Measurements from ENCODE around the gene TENM4.

Gene TENM4

DNA sequence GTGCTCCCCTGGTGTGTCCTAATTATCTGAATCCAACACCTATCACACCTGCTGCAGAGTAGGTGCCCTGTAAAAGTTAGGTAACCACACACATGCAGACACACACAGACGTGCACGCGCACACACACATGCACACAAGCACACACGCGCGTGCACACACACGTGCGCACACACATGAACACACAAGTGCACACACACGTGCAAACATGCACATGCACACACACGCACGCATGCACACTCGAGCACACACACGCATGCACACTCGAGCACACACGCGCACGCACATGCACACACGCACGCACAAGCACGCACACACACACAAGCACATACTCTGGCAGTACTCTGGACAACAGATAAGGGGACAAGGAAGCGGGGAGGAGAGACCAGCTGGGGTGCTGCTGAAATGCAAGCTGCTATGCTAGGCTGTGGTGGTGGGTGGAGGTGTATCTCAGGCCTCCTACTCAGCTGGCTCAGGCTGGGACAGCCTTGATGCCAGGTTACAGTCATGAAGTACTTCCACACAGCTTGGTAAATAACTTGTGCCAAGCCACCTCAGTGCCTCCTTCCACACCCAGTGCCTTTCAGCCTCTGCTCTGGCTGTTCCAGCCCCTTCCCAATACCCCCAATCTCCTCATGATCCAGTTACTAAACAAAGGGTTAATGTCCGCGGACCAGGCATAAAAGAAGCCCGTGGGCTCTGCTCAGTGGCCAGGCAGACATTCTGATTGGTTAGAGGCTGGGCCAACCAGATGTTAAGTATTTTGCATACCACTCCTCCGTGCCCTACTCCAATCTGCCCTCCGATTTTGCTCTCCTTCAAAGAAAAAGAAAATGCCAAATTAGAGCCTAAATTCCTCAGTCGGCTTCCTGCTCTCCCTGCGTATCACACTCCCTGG lies 374.1 kb downstream of the TENM4 start:
- no peak for DNase-seq (ENCODE audit: low read depth in 2 of 3, low spot score in 2 of 3)

DNA sequence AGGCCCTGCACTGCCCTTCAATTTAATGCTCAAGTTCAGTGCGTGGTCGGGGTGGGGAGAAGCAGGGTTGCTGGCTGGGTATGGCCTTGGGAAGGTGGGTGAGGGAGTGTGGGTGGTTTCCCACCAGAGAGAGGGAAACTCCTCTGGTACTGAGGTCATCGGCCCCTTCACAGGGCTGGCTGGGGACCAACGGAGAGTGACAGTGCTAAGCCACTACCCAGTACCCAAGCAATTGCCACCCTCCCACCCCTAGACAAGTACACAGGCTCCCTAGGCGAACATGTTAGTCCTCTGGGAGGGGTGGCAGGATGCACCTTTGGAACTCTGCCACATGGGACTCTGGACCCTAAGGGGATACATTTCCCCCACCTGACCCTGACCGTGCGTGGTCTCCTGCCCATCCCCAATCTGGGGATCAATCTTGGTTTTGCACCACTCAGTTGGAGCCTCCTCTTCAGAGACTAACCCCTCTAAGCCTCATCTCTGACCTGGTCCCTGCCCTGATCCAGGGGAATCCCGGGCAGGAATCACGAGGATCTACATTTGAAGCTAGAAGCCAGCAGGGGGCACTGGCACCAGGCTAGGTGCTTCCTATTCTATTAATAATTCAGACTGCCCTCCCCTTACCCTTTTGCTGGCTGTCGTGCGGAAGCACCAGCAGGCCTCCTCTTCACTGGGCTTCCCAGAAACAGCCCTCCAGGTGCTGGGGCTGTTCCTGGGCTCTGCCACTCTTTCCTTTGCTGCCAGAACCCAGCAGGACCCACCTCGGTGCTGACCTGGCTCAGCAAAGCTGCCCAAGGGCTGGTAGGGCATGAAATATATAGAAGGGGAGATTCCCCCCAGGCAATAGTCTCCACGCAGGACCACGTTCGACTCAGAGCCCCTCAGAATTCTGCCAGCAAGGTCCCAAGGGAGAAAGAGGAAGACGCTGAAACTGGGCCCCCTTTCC lies 377.7 kb downstream of the TENM4 start:
- DNase-seq (ENCODE audit: low read depth in 2 of 3, low spot score in 2 of 3), result no peak

DNA sequence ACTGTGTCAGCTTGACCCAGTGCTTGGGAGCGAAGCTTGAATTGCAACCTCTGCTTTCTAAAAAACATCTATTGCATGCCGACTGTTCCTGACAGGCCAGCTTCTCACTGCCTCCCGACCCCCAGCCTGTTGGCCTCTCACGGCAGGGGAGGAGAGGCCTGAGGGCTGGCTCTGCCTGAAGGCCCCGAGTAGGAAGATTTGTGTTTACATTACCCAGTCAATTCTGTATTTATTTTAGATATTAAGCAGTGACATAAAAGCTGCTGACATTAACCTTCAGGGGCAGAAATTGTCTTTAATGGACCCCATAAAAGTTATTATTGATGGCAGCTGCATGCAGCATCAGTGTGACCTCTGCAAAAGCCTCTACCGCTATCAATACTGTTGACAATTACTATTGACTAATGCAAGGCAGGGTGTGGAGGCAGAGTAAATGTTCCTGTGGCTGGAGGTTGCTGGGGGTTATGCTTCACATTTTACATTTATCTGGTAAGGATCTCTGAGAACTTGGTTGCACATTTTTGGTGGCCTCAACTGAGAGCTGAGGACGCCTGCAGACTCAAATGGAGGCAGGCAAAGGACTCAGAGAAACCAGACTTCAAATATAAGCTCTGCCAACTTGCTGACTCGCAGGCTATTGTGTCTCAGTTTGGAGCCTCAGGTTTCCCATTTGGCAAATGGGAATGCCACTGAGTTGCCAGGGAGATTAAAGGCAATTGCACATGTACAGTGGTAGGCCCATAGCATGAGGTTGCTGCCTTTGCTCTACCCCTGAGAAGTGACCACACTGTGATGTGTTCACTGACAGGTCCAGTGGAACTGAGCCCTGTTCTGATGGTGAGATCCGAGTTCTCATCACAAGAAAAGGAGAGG lies 380.5 kb downstream of the TENM4 start:
- DNase-seq (ENCODE audit: low read depth in 2 of 3, low spot score in 2 of 3), result no peak

DNA sequence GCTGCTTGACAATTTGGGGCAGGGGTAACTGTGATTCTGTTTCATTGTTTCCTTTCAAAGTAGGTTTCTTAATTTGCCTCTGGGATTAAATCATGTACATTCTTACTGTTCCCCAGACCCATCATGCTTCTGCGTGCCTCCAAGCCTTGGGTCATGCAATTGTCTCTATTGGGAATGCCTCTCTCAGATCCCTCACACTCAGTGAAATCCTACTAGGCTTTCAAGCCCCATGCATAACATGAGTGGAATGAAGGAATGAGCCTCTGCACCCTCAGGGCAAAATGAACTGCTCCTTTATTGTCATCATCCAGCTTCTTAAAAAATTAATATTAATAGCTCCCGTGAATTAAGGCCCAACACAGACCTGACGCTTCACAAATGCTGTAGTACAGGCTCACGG lies 381.7 kb downstream of the TENM4 start:
- DNase-seq (ENCODE audit: low read depth in 2 of 3, low spot score in 2 of 3), result no peak

DNA sequence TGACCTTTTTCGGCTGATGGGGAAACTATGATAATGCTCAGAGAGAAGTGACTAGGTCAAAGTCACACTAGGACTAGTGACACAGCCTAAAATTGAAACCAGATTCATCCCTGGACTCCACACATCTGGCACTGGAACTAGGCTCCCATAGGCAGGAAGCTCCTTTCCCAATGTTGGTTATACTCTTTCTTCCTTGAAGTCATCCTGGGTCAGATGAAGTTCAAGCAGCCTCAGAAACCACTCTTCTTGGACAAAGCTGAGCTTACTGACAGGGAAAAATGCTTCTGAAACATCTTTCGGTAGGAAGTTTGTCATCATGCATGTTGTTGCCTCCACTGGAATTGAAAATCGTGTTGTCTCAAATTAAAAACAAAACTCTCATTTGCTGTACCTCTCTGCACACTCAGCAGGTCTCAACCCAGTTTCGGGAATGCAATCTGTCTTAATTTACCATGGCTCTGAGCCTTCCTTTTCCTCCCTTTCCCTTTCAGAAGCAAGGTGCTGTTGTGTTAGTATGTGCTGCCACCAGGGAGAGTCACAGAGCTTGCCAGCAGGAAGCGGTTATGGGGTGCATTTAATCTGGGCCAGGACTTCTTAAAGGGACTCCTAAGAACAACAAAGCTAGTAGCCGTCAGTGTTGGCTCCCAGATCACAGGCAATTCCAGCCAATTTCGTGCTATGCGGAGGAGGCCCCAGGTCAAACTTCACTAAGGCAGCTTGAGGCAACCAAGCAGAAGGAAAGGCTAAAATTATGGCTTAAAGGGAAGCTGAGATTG lies 384.8 kb downstream of the TENM4 start:
- DNase-seq (ENCODE audit: low read depth in 2 of 3, low spot score in 2 of 3), result no peak

DNA sequence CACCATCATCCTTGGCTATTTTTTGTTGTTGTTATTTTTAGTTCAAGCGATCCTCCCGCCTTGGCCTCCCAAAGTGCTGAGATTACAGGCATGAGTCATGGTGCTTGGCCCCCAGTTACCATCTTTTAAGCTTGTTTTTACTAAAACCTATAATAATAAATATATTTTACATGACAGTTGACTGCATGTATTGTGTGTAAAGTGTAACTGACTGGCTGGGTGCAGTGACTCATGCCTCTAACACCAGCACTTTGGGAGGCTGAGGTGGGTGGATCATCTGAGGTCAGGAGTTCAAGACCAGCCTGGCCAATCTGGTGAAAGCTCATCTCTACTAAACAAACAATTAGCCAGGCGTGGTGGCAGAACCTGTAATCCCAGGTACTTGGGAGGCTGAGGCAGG lies 386.2 kb downstream of the TENM4 start:
- no peak for DNase-seq (ENCODE audit: low read depth in 2 of 3, low spot score in 2 of 3)

DNA sequence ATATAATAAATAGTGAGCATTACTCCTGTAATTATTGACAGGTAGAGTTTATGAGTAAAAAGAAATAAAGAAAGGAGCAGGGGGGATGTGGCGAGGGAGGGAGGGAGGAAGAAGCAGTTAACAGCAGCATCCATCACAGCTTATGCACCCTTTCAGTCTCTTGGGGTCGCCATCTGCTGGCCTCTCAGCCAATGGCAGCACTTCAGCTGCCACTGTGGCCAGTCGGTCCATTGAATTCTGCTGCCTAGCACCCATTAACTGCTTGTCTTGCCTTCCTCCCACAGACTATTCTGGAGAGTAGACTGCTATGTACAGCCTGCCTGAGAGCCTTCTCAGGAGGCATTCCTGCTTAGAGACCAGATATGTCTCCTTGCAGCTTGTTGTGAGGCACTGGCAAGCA lies 388.3 kb downstream of the TENM4 start:
- DNase-seq (ENCODE audit: low read depth in 2 of 3, low spot score in 2 of 3), result no peak

DNA sequence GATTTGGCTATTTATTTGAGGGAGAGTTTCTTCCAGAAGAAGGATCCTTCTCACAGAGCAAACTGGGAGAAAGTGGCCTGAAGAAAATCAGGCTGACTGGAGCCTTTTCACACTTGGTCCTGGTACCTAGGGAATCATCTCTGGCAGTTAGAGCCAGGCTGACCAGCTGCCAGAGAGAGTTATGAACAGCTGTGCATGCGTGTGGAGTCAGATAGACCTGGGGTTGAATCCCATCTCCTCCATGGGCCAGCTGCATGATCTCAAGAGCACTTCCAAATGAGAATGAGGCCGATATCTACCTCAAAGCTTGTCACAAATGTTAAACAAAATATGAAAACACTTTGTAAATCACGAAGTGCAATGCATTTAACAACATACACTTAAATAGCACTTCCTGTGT lies 390.0 kb downstream of the TENM4 start:
- DNase-seq (ENCODE audit: low read depth in 2 of 3, low spot score in 2 of 3), result no peak

DNA sequence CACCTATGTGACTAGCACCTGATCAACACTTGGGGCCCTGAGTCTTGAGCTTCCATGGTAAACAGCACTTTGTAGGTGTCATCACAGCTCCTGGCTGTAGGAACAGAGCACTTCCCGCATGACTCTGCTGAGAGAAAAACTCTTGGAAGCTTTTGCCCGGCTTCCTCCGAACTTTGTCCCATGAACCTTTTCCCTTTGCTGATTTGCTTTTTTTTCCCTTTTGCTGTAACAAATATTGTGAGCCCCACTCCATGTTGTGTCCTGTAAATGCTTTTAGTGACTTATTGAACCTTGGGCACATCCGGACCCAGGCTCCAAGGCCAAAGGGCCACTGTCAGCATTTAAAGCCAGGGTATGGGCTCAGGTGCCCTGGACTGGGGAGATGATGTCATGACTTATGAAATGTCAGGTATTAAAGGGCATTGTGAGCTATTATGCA lies 391.1 kb downstream of the TENM4 start:
- DNase-seq (ENCODE audit: low read depth in 2 of 3, low spot score in 2 of 3), result no peak

DNA sequence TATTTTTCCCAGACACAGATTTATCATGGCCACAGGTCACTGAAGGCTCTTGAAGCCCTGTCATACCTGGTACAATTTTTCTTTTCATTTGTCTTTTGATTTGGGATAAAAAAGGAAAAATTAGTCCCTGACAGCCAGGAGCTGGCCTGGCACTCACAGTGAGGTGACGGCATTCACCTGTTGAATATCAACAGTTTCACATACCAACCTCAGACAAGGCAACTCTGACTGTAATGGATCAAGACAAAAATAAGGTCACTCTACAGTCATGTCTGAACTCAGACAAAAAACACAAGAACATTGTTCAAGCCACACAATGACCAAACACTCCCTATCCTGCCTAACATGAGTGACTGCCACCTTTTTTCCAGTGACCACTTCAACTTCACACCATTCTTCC lies 392.9 kb downstream of the TENM4 start:
- DNase-seq (ENCODE audit: low read depth in 2 of 3, low spot score in 2 of 3), result no peak

DNA sequence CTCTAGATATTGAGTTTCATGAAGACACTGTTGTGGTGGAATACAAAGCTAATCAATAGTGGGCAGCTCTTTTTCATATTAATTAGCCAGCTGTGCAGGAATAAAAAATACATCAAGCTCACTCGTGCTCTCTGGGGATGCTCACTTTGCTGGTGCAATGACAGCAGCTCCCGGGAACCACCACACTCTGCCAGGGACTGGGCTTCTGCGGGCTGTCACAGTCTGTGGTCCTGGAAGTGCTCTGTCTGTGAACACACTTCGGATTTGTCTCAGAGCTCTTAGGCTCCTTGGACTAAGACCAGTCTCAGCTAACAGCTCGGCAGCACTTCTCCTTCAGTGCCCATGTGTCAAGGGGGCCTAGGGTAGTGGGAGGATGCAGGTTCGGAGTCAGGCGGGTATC lies 393.5 kb downstream of the TENM4 start:
- DNase-seq (ENCODE audit: low read depth in 2 of 3, low spot score in 2 of 3), result no peak

DNA sequence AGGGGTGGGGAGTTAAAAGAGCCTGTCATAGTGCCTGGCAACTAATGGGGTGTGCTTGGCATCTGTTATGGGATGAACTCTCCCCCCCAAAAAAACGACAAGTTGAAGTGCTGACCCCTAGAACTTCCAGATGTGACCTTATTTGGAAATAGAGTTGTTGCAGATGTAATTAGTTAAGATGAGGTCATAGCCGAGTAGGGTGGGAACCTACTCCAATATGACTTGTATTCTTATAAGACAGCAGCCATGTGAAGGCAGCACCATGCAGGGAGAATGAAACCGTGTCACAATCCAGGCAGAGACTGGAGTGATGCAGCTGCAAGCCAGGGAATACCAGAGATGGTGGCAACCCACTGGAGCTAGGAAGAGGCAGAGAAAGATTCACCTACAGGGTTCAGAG lies 394.5 kb downstream of the TENM4 start:
- no peak for DNase-seq (ENCODE audit: low read depth in 2 of 3, low spot score in 2 of 3)

DNA sequence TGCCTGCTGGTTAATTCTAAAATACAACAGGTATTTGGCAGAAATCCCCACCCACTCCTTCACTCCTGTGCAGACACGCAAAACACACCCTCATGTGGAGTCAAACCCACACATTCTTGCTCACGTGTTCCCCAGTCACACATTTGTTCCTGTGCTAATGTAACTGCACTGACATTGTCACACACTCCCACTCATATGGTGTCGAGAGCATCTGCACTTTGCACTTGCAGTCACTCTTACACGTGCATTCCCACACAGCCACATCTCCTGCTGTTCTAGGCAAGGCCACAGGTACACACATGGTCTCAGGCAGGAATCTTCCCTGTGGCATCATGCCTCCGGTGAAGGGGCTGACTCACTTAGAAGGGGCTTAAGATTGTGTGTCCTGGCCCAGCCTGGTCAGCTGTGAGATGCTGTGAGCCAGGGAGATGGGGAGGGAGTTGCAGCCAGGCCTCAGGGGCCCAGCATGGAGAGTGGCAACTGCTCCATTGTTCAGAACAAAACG lies 395.0 kb downstream of the TENM4 start:
- DNase-seq (ENCODE audit: low read depth in 2 of 3, low spot score in 2 of 3), result no peak

DNA sequence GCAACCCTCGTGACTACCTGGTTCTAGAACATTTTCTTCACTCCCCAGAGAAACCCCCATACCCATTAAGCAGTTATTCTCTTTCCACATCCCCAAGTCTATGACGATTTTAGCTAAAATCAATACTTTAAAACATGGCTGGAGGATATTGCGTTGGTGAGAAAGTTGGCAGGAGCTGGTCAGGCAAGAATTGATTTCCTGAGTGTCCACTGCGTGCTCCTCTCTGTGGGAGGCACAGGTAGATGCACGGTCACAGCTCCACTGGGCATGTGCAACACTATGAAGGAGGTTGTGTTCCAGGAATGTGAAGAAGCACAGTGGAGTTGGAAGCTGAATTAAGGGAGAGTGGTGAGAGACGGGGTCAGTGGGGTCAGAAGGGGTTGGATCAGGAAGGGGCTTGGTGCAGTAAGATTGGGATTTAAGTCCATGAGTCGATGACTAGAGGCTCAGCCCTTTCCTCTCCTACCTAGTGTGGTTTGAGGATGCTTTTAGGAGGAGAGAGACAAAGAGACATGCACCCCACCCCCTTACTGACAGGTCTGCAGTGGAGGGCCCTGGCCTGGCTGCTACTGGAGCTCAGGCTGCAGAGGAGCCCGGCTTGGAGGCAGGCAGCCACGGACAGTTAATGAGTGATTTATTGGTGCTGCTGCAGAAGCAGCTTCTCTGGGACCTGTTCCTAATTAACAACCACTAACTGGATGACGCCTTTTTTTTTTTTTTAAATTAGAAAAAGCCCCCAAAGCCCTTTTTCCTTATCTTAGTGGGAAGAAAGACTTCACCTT lies 395.6 kb downstream of the TENM4 start:
- no peak for DNase-seq (ENCODE audit: low read depth in 2 of 3, low spot score in 2 of 3)

DNA sequence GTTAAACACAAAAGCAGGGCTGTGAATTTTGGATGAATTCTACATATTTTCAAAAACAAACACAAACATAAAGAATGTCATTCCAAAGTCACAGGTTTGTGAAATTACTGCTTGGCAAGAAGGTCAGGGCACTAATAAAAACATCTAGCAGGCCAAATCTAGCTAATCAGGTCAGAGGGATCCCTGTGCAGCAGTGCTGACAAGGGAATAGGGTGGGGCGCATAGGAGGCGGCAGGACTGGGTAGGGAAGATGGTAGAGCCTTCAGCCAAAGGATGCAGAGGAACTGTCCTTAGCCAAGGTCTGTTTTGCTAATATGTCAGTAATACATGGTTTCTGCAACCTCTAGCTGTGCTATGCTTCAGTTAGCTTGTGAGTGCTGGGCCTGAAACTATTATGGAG lies 396.6 kb downstream of the TENM4 start:
- no peak for DNase-seq (ENCODE audit: low read depth in 2 of 3, low spot score in 2 of 3)

DNA sequence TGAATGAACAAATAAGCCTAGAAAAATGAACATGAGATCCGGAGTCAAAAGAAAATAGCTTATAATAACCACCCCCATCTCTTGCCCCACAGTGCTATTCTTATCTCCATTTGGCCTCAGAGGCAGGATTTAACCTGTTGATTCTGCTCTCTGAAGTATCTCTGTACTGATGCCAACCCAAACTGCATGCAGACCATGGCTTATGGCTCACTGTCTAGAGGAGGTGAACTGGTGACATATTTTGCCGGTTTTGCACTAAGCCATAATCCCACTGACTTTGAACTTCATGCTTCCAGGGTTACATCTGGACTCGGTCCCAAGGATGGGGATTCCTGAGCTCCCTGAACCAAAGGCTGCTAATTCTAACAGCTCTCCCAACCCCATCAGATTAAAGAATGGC lies 397.1 kb downstream of the TENM4 start:
- no peak for DNase-seq (ENCODE audit: low read depth in 2 of 3, low spot score in 2 of 3)

DNA sequence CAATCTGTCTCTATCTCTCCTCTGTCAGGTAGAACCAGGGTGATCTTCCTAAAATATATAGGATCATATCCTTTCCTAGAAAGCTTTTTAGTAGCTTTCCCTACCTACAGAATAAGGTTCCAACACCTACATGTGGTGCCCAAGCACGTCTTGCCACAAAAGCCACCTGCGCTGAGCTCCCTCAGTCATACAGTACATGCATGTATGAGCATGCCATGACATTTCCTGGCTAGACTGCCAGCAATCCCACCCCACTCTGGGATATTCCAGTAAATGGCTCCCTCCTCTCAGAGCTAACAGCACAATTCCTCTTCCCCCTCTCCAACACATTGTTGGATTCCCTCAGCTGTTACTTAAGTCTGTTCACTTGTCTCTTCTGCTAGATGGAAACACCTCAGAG lies 398.0 kb downstream of the TENM4 start:
- DNase-seq (ENCODE audit: low read depth in 2 of 3, low spot score in 2 of 3), result no peak

DNA sequence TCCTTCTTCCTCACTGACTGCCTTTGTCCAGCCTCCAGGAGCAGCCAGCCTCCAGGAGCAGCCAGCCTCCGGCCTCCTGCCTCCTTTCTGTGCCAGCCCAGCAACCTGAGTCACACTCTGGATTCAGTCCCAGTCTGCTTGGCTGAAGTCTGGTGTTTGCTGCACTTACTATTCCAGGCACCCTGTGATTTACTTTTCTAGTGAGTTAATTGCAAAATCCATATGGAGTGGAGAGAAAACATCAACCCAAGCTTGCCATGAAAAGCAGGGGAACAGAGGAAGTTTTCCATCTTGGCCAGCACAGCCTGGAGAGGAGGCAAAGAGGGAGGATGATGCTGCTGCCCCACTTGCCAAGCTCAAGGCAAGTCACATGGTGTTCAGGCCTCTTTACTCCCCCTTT lies 400.5 kb downstream of the TENM4 start:
- DNase-seq (ENCODE audit: low read depth in 2 of 3, low spot score in 2 of 3), result no peak

DNA sequence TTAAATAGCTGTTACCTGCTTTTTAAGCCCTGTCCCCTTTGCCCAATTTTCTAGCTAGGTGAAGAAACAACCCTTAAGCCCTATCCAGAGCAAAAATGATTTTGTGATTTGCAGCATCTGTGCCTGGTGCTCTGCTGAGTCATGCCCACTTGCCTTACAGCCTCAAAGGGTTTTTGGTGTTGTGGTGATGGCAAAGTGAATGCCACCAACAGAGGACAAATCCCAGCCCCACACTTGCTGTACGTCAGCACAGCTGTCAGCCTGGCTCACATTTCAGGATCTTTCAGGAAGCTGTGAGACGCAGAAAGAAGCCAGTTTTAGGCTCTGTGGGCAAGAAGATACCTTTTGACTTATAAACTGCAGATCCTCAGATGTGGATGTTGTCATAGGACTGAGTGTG lies 401.7 kb downstream of the TENM4 start:
- DNase-seq (ENCODE audit: low read depth in 2 of 3, low spot score in 2 of 3), result no peak

All from activated CD8-positive, alpha-beta memory T cell treated with anti-CD3 and anti-CD28 coated beads for 48 hours (primary cell).